H1 (cell line): ENCODE results near the gene SIM2. TPM values are rescaled to one million over a fixed set of nuclear protein-coding genes. Genes with fewer than 3 reads are reported as not detected.

Source experiments
- CTCF ChIA-PET: fragments of 300-600 bp; sonication (Branson Sonifier 250); formaldehyde crosslinking; loops from one replicate; lab custom pipeline; 2021; ENCODE audit not compliant: partially characterized antibody; lab: Charles Lee
- POLR2A ChIA-PET: fragments of 300-600 bp; sonication (Branson Sonifier 250); formaldehyde crosslinking; loops from one replicate; lab custom pipeline; 2021; ENCODE audit warnings: inconsistent platforms; ENCODE audit not compliant: partially characterized antibody; lab: Charles Lee
- DNase-seq, 2 experiments: peaks; one replicate each; pipeline versions ENCODE4 v3.0.0 to v3.0.0-alpha.2; 2010 to 2022; ENCODE audit warnings: low spot score in 2 of 2, low read depth in 1 of 2, mixed read lengths in 1 of 2
- FAIRE-seq: peaks from 2 replicates; lab custom pipeline; 2011; peaks lifted over from hg19 to GRCh38; lab: Jason Lieb, UNC
- H2AFZ ChIP-seq: 2 replicates; pipeline ENCODE4 v1.8.1; 2012; ENCODE audit warnings: low read length, inconsistent platforms
- H2AK5ac ChIP-seq: 2 replicates; pipeline ENCODE4 v1.6.1; 2013; ENCODE audit warnings: low read depth, low read length
- H2BK120ac ChIP-seq: replicated peaks from 2 replicates; pipeline ENCODE3; 2013; ENCODE audit warnings: low read depth, low read length, inconsistent platforms
- H2BK12ac ChIP-seq: 2 replicates; pipeline ENCODE4 v1.6.1; 2013; ENCODE audit warnings: low read depth, low read length
- H2BK15ac ChIP-seq: 2 replicates; pipeline ENCODE4 v1.6.1; 2013; ENCODE audit warnings: low read length
- H2BK20ac ChIP-seq: 2 replicates; pipeline ENCODE4 v1.6.1; 2013; ENCODE audit warnings: low read length
- H2BK5ac ChIP-seq: 2 replicates; pipeline ENCODE4 v1.6.1; 2013; ENCODE audit warnings: low read depth, low read length
- H3K14ac ChIP-seq: 2 replicates; pipeline ENCODE4 v1.6.1; 2013; ENCODE audit warnings: inconsistent platforms; ENCODE audit not compliant: insufficient read length
- H3K18ac ChIP-seq: 2 replicates; pipeline ENCODE4 v1.6.1; 2013; ENCODE audit warnings: low read length; ENCODE audit errors: extremely low read depth
- H3K23ac ChIP-seq: 2 replicates; pipeline ENCODE4 v1.6.1; 2013; ENCODE audit warnings: inconsistent platforms; ENCODE audit not compliant: insufficient read length
- H3K23me2 ChIP-seq: 2 replicates; pipeline ENCODE4 v1.6.1; 2013; ENCODE audit warnings: low read depth, low read length
- H3K27ac ChIP-seq: 2 replicates; pipeline ENCODE4 v1.6.1; 2011; ENCODE audit warnings: low read depth, low read length, inconsistent platforms
- H3K27me3 ChIP-seq, 4 experiments: replicated peaks in 1 of 4; 1 replicate in 1 of 4; 2 replicates in 3 of 4; pipeline versions ENCODE4 v1.6.1 to v1.8.1; 2011 to 2013; ENCODE audit warnings: low read length in 3 of 4, mild to moderate bottlenecking in 3 of 4, inconsistent platforms in 2 of 4, mixed read lengths in 2 of 4, moderate library complexity in 1 of 4; ENCODE audit not compliant: control insufficient read depth in 3 of 4, insufficient read depth in 3 of 4; ENCODE audit errors: extremely low read depth in 1 of 4
- H3K36me3 ChIP-seq, 4 experiments: 2 replicates each; pipeline versions ENCODE4 v1.6.1 to v1.8.1; 2011 to 2013; ENCODE audit warnings: mild to moderate bottlenecking in 4 of 4, low read length in 3 of 4, moderate library complexity in 2 of 4, control low read depth in 1 of 4, inconsistent platforms in 1 of 4; ENCODE audit not compliant: insufficient read depth in 4 of 4, control insufficient read depth in 2 of 4
- H3K4ac ChIP-seq: replicated peaks from 2 replicates; pipeline ENCODE3; 2013; ENCODE audit warnings: low read length, low read depth, mixed read lengths, inconsistent platforms; ENCODE audit not compliant: insufficient read length
- H3K4me1 ChIP-seq, 4 experiments: replicated peaks in 1 of 4; 1 replicate in 1 of 4; 2 replicates in 3 of 4; pipeline versions ENCODE4 v1.6.1 to v1.8.1; 2011 to 2013; ENCODE audit warnings: low read length in 3 of 4, inconsistent platforms in 2 of 4, mixed read lengths in 1 of 4; ENCODE audit not compliant: insufficient read depth in 4 of 4, control insufficient read depth in 3 of 4
- H3K4me2 ChIP-seq, 2 experiments: 2 replicates each; pipeline versions ENCODE4 v1.6.1 to v1.8.1; 2011 to 2013; ENCODE audit warnings: low read depth in 2 of 2, low read length in 2 of 2, control low read depth in 1 of 2, inconsistent platforms in 1 of 2, mild to moderate bottlenecking in 1 of 2; ENCODE audit not compliant: insufficient read depth in 1 of 2
- H3K4me3 ChIP-seq, 4 experiments: fragments of 200-600, 300-600 bp in 1 of 4; sonication (generic), shearing (Covaris generic), sonication (Bioruptor Twin) in 1 of 4; 2 replicates each; pipeline versions ENCODE4 v1.5.1 to v1.8.1; 2011 to 2016; ENCODE audit warnings: low read length in 4 of 4, low read depth in 3 of 4, control low read depth in 2 of 4, inconsistent platforms in 2 of 4, mild to moderate bottlenecking in 2 of 4, mixed read lengths in 1 of 4, moderate library complexity in 1 of 4; ENCODE audit not compliant: insufficient read depth in 2 of 4; ENCODE audit errors: extremely low read depth in 1 of 4
- H3K56ac ChIP-seq: replicated peaks from 2 replicates; pipeline ENCODE3; 2013; ENCODE audit warnings: low read depth, mild to moderate bottlenecking, mixed read lengths, low read length, inconsistent platforms; ENCODE audit not compliant: insufficient read length
- H3K79me1 ChIP-seq: 2 replicates; pipeline ENCODE4 v1.6.1; 2013; ENCODE audit warnings: low read depth, low read length, control low read depth
- H3K79me2 ChIP-seq, 2 experiments: 2 replicates each; pipeline versions ENCODE4 v1.6.1 to v1.8.1; 2012 to 2013; ENCODE audit warnings: low read length in 2 of 2, mild to moderate bottlenecking in 2 of 2, inconsistent platforms in 1 of 2; ENCODE audit not compliant: insufficient read depth in 2 of 2, control insufficient read depth in 1 of 2
- H3K9ac ChIP-seq, 4 experiments: replicated peaks in 1 of 4; 1 replicate in 1 of 4; 2 replicates in 3 of 4; pipeline versions ENCODE4 v1.6.1 to v1.8.1; 2011 to 2013; ENCODE audit warnings: low read depth in 3 of 4, low read length in 3 of 4, control low read depth in 2 of 4, mild to moderate bottlenecking in 2 of 4, moderate library complexity in 2 of 4, inconsistent platforms in 1 of 4; ENCODE audit errors: extremely low read depth in 1 of 4
- H3K9me3 ChIP-seq, 2 experiments: 2 replicates each; pipeline versions ENCODE4 v1.6.1 to v1.8.1; 2012 to 2013; ENCODE audit warnings: mild to moderate bottlenecking in 2 of 2, moderate library complexity in 2 of 2, control low read depth in 1 of 2, inconsistent platforms in 1 of 2, low read depth in 1 of 2, low read length in 1 of 2, mixed read lengths in 1 of 2; ENCODE audit not compliant: insufficient read depth in 2 of 2
- H4K20me1 ChIP-seq, 2 experiments: replicated peaks in 1 of 2; 2 replicates each; pipeline versions ENCODE3 to v1.8.1; 2011 to 2013; ENCODE audit warnings: inconsistent platforms in 2 of 2, low read length in 2 of 2, mild to moderate bottlenecking in 1 of 2; ENCODE audit not compliant: insufficient read depth in 2 of 2, control insufficient read depth in 1 of 2
- H4K5ac ChIP-seq: 2 replicates; pipeline ENCODE4 v1.6.1; 2013; ENCODE audit warnings: low read length, low read depth, mixed read lengths, inconsistent platforms; ENCODE audit not compliant: insufficient read length
- H4K8ac ChIP-seq: 2 replicates; pipeline ENCODE4 v1.8.0; 2013; ENCODE audit warnings: mild to moderate bottlenecking, moderate library complexity, low read length, inconsistent platforms; ENCODE audit not compliant: insufficient read depth; ENCODE audit errors: extremely low read depth
- H4K91ac ChIP-seq: replicated peaks from 2 replicates; pipeline ENCODE3; 2013; ENCODE audit warnings: low read length, mixed read lengths, inconsistent platforms; ENCODE audit not compliant: insufficient read length
- BACH1 ChIP-seq: IDR thresholded peaks from 2 replicates; pipeline ENCODE4 v1.6.1; 2012; ENCODE audit warnings: low read length, improper control_type of control experiment
- EZH2 ChIP-seq: fragments of 200-600 bp; sonication (generic); IDR thresholded peaks from 2 replicates; pipeline ENCODE4 v1.7.1; 2012; ENCODE audit warnings: low read depth, mild to moderate bottlenecking, moderate library complexity, low read length, inconsistent platforms; ENCODE audit not compliant: severe bottlenecking
- RNF2 ChIP-seq: fragments of 200-900, 300-1000 bp; sonication (generic); IDR thresholded peaks from 2 replicates; pipeline ENCODE4 v1.7.1; 2016; ENCODE audit warnings: borderline replicate concordance, low read depth, mild to moderate bottlenecking, antibody characterized with exemption, low read length; ENCODE audit not compliant: poor library complexity, severe bottlenecking; ENCODE audit errors: missing control alignments
- SP1 ChIP-seq: IDR thresholded peaks from 2 replicates; pipeline ENCODE4 v1.6.1; 2011; ENCODE audit warnings: low read depth, low read length
- SUZ12 ChIP-seq: fragments of 200-600 bp; sonication (generic); IDR thresholded peaks from 2 replicates; pipeline ENCODE4 v1.6.1; 2012; ENCODE audit warnings: mild to moderate bottlenecking, inconsistent platforms, low read length, moderate library complexity, mixed read lengths
- WGBS, 2 experiments: shearing (Covaris generic) in 1 of 2; methylation state at CpG; one replicate each; pipeline versions ENCODE4 v1.1.6 to v1.1.7; 2013 to 2015; ENCODE audit warnings: low lambda C conversion rate in 2 of 2, mixed read lengths in 2 of 2, inconsistent platforms in 1 of 2, low coverage in 1 of 2, missing lambda C conversion rate in 1 of 2; ENCODE audit not compliant: insufficient replicate concordance in 2 of 2, insufficient coverage in 1 of 2, insufficient read length in 1 of 2; ENCODE audit errors: extremely low coverage in 1 of 2, missing lambda C conversion rate in 1 of 2; 5-methylcytosine and 5-hydroxymethylcytosine counted together
- polyA plus RNA-seq, 7 experiments: library from polyadenylated mRNA; depleted of rRNA in 3 of 7; stranded (reverse) in 5 of 7; unstranded in 2 of 7; fragments of >200 nt in 5 of 7; fragments of 200-250 nt in 2 of 7; gene quantifications; 1 replicate in 5 of 7; 2 replicates in 1 of 7; 4 replicates in 1 of 7; pipeline versions ENCODE4 v1.2.1 to v1.2.3, GENCODE V29; 2011 to 2013; ENCODE audit warnings: missing spikeins in 2 of 7, mixed read lengths in 2 of 7
- total RNA-seq: library from RNA; stranded (reverse); fragmentation: NEBNext Ultra II Directional; extraction: Animal tissue kit (Norgen Biotek cat#: 25700); gene quantifications from 2 replicates; pipeline ENCODE4 v1.2.1, GENCODE V29; 2021
- TF ChIP-seq, protein P1 (sequence below): IDR thresholded peaks from 2 replicates; pipeline ENCODE4 v1.6.1; 2012; ENCODE audit warnings: inconsistent platforms

The SIM2 gene
- total and polyA plus RNA-seq, 2 of the 8 experiments (the other 6 are each of a cell fraction or from before 2014, with no cell fraction given): 0.05 to 0.26 TPM

DNA sequence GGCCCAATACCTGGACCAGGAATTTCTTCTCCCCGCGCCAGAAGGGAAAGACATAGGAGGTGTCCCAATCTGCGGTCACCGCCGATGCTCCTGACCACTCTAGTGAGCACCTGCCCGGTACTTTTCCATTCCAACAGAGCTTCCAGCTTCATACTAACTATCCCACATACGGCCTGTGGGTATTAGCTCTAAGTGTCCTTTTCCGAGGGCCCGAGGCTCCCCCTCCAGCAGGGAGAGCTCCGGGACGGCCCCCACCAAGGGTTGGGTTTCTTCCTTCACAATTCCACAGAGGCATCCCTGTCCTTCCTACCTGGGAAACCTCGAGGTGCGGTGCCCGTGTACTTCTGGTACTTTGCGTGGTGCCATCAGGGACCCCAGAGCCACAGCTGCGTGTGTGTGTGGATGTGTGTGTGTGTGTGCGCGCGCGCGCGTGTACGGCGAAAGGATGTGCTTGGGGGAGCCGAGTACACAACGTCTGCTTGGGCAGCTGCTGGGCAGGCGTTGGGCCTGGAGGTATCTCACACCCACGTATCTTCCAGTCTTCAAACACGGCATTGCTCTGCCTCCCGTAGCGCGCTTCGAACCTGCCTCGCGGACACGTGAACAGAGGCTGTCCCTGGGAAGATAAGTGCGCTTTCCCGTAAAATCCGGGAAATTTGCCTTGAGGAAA, 2.4 kb upstream of the SIM2 start:
- Histone ChIP-seq H4K5ac (no peak overlapping the region), H3K4ac (no peak overlapping the region), H2BK12ac (peak overlapping the region; percentile 100), H3K79me2 (no peaks in the 10 kb centered on the region), H3K56ac (no peak overlapping the region), H2BK20ac (peak overlapping the region; percentile 87; the same call in 1 of the 2 replicates), H3K18ac (peak overlapping the region; percentile 62), H3K23me2 (peaks cover 7% of the 10 kb centered on the region; the same call in 1 of the 2 replicates), H4K20me1 (peaks cover 21 to 26% of the 10 kb centered on the region in 2 experiments), H3K27ac (no peak overlapping the region), H2BK15ac (peak overlapping the region; percentile 88), H2AFZ (no peak overlapping the region), H3K4me3 (peak overlapping the region in 1 of 4 experiments; percentile 52; a peak in 2 of 8 replicates), H3K79me1 (no peaks in the 10 kb centered on the region), H4K8ac (0 out of 2 replicates have a peak overlapping the region, but pooled peaks have one; percentile 18), H3K4me1 (peaks cover 4 to 59% (median 38%) of the 10 kb centered on the region in 4 experiments), H3K9ac (no peak overlapping the region), H4K91ac (no peak overlapping the region), H3K36me3 (peaks cover 0 to 19% (median 0%) of the 10 kb centered on the region in 4 experiments; a peak in 1 of 8 replicates), H2BK5ac (0 out of 2 replicates have a peak overlapping the region, but pooled peaks have one; percentile 35), H3K4me2 (peak overlapping the region; percentile 58 to 76), H3K27me3 (peaks cover 97 to 100% (median 100%) of the 10 kb centered on the region in 4 experiments), H2BK120ac (no peak overlapping the region), H3K9me3 (no peaks in the 10 kb centered on the region), H2AK5ac (peak overlapping the region; percentile 56), H3K23ac (no peak overlapping the region), H3K14ac (no peak overlapping the region)
- FAIRE-seq (no peak), DNase-seq (peak in 1 of 2 experiments; percentile 56)
- POLR2A ChIA-PET: interaction anchor here (1.8 kb wide), 1 partner anchor 14 kb away, joined by 5 read pairs; no protein-coding TSS in a partner anchor
- CTCF ChIA-PET: interaction anchor here (0.8 to 2.8 kb wide), 5 partner anchors 9 to 66 kb away, joined by 3 to 14 read pairs (median 3); no protein-coding TSS in a partner anchor
- TF ChIP-seq RNF2 (peak; percentile 80), SUZ12 (peak; percentile 44; the same call in 1 of the 2 replicates), EZH2 (peak; percentile 93), SP1 (no peak), BACH1 (no peak)
- TF ChIP-seq, protein P1, sequence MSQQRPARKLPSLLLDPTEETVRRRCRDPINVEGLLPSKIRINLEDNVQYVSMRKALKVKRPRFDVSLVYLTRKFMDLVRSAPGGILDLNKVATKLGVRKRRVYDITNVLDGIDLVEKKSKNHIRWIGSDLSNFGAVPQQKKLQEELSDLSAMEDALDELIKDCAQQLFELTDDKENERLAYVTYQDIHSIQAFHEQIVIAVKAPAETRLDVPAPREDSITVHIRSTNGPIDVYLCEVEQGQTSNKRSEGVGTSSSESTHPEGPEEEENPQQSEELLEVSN: peak; percentile 29; the same call in 1 of the 2 replicates
- 5% methylated on average over 39 of the region's 39 CpGs; no CpG with 5 or more reads in 1 of the 2 experiments for WGBS, 2 experiments
